ENCODE measurements around the gene IMPDH2. TPM values are rescaled to one million over a fixed set of nuclear protein-coding genes. Genes with fewer than 3 reads are reported as not detected.

The IMPDH2 gene
- total RNA-seq, 1 experiment from 2014 or later: 599 TPM

GRCh38 chr3:48989796-48990635 is 39.2 kb downstream of the IMPDH2 start, which contains the start of gene P4HTM:
P4HTM (plus strand) TSS chr3:48990241; CDS start chr3:48990257, 16 bp downstream.
- Histone ChIP-seq H2AFZ (ENCODE audit: low read depth, low read length, poor library complexity, severe bottlenecking) (no peak within 1 kb of the TSS), H3K9ac (ENCODE audit: low read length) (peak within 1 kb of the TSS; percentile 83), H4K20me1 (ENCODE audit: insufficient read depth) (no peaks in the 10 kb centered on the region), H3K9me3 (ENCODE audit: control insufficient read depth in 1 of 2, insufficient read depth in 1 of 2, low read depth in 1 of 2, low read length in 2 of 2) (no peaks in the 10 kb centered on the region), H3K36me3 (ENCODE audit: control insufficient read depth in 1 of 2, insufficient read depth in 2 of 2, low read length in 2 of 2) (peaks cover 0 to 10% of the 10 kb centered on the region in 2 experiments; a peak in 3 of 4 replicates), H3K9me2 (ENCODE audit: insufficient read depth) (no peaks in the 10 kb centered on the region), H3K4me3 (replicated peaks in 1 of 2; ENCODE audit: low read depth in 1 of 2, low read length in 2 of 2) (peak within 1 kb of the TSS; percentile 76 to 80), H3K27ac (ENCODE audit: low read depth, low read length) (peak within 1 kb of the TSS; percentile 98), H3K27me3 (ENCODE audit: insufficient read depth, low read length) (no peaks in the 10 kb centered on the region), H3K79me2 (ENCODE audit: insufficient read depth, low read length) (peaks cover 47% of the 10 kb centered on the region), H3K4me2 (ENCODE audit: low read length) (peak within 1 kb of the TSS; percentile 85), H3K4me1 (ENCODE audit: control insufficient read depth in 1 of 2, insufficient read depth in 2 of 2, low read length in 2 of 2) (peaks cover 23 to 27% of the 10 kb centered on the region in 2 experiments)
- ATAC-seq: peak; percentile 77
- intact Hi-C loops (cut with micrococcal nuclease): loop anchor here (1.0 to 2.0 kb wide), 3 partner anchors 31 to 169 kb away; partner anchors contain the start of gene LAMB2
- no TSS peak for BruUV-seq (replicated peaks)
- RAD21 ChIA-PET (ENCODE audit: low non-redundant PET in 1 of 2, low total read pairs in 2 of 2, uncharacterized antibody in 2 of 2, unreplicated experiment in 2 of 2): interaction anchor here in 1 of 2 experiments (0.6 kb wide), 1 partner anchor 307 kb away, joined by 3 read pairs; no protein-coding TSS in a partner anchor
- DNase-seq (ENCODE audit: low read depth, low spot score): peak; percentile 72
- CTCF ChIA-PET: interaction anchor here (0.6 to 3.5 kb wide), 5 partner anchors 17 to 415 kb away, joined by 3 to 42 read pairs (median 3); partner anchors contain the start of genes NDUFAF3 and WDR6
- POLR2A ChIA-PET: interaction anchor here (1.2 to 5.1 kb wide), 4 partner anchors 10 to 39 kb away, joined by 3 to 30 read pairs (median 14); partner anchors contain the start of genes IMPDH2, NDUFAF3 and WDR6
- TF ChIP-seq EZH2phosphoT487 (IDR thresholded peaks at IDR 0.05; ENCODE audit: borderline replicate concordance): no peak
- peak; percentile 90 for TF ChIP-seq FOSL1 (IDR thresholded peaks at IDR 0.05; ENCODE audit: low read depth)
- TF ChIP-seq RAD21 (IDR thresholded peaks at IDR 0.05; ENCODE audit: low read depth): 0 out of 2 replicates have a peak, but pooled peaks have one; percentile 30
- peak; percentile 44 for TF ChIP-seq SP1 (IDR thresholded peaks at IDR 0.05; ENCODE audit: low read depth)
- no peak for TF ChIP-seq ELF1 (IDR thresholded peaks at IDR 0.05; ENCODE audit: borderline replicate concordance, low read depth)
- no peak for TF ChIP-seq SRF (IDR thresholded peaks at IDR 0.05; ENCODE audit: low read depth)
- TF ChIP-seq POLR2AphosphoS5 (IDR thresholded peaks at IDR 0.05; ENCODE audit: low read depth, low read length): peak; percentile 57
- TF ChIP-seq ZFX (IDR thresholded peaks at IDR 0.05): peak; percentile 97
- TF ChIP-seq REST (IDR thresholded peaks at IDR 0.05; ENCODE audit: low read depth): no peak
- no peak for TF ChIP-seq CEBPB (IDR thresholded peaks at IDR 0.05; ENCODE audit: low read depth)
- TF ChIP-seq EGR1 (IDR thresholded peaks at IDR 0.05; ENCODE audit: low read depth): peak; percentile 98
- peak; percentile 20 to 24 (median 24); a peak in 3 of 6 replicates for TF ChIP-seq CTCF (IDR thresholded peaks at IDR 0.05 in 2 of 3, conservative IDR thresholded peaks at IDR 0.05 in 1 of 3; ENCODE audit: borderline replicate concordance in 1 of 3, insufficient read depth in 1 of 3, low read depth in 2 of 3, low read length in 2 of 3)
- TF ChIP-seq EZH2 (IDR thresholded peaks at IDR 0.05): no peak
- no peak; the same call in 1 of the 2 replicates for TF ChIP-seq CBX3 (IDR thresholded peaks at IDR 0.05; ENCODE audit: low read depth)
- TF ChIP-seq POLR2A (IDR thresholded peaks at IDR 0.05; ENCODE audit: borderline replicate concordance, extremely low read depth, insufficient read depth, insufficient read length): peak; percentile 85
- TF ChIP-seq ATF3 (IDR thresholded peaks at IDR 0.05): no peak
- no peak for TF ChIP-seq ZBTB33 (IDR thresholded peaks at IDR 0.05; ENCODE audit: extremely low read depth, insufficient replicate concordance, low read length)
- TF ChIP-seq JUND (IDR thresholded peaks at IDR 0.05): peak; percentile 80

All from HCT116 (cell line).